ENCODE data around the gene RXRG. TPM values are rescaled to one million over a fixed set of nuclear protein-coding genes. Genes with fewer than 3 reads are reported as not detected.

Gene RXRG
- total and polyA plus RNA-seq, 9 of the 15 experiments (the other 6 are each of a cell fraction or from before 2014, with no cell fraction given), result not detected

DNA sequence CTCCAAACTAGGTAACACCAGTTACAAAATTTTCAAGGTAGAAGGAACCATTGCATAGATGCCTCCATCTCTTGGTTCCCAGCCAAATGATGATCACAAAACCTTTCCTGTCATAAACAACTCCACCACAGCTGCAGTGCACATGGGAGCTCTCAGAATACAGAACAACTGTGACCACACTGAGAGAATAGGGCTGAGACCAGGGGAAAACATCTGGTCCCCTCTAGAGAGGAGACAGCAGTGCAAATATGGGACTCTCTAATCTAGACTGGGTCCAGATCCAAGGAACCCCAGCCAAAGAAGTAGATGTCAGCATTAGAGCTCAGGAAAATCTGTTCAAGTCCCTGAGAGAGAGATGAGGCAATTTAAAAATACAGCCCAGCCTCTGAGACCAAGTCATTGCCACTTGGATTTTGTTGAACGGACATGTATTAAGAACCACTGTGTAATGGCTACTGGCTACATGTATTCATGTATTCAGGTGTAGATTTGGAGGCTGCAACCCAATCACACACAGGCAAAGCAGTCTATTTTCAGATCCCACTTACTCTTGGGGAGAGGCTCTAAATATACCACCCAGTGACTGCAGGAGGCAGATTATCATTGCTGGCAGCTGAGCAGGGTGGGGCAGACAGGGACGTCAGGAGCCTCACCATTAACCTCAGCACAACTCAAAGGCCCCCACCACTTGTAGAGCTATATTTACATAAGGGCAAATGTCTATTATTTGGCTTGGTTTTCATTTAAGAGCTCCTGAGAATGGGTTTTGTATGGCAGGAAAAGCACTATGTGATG lies 7.6 kb upstream of the RXRG start:
- ChIA-PET POLR2A (interaction anchor here (0.6 to 1.0 kb wide), 3 partner anchors 11 to 18 kb away, joined by 3 to 4 read pairs (median 3); no protein-coding TSS in a partner anchor), CTCF (ENCODE audit: low intra/inter-chr PET ratio) (no interaction called here)
- Histone ChIP-seq H3K36me3 (ENCODE audit: control insufficient read depth, insufficient read depth, low read length) (no peaks in the 10 kb centered on the region), H4K20me1 (replicated peaks; ENCODE audit: control insufficient read depth, insufficient read depth, low read length) (no peaks in the 10 kb centered on the region), H3K4me1 (replicated peaks in 1 of 2; ENCODE audit: control insufficient read depth in 2 of 2, insufficient read depth in 2 of 2, low read length in 2 of 2) (no peaks in the 10 kb centered on the region), H3K79me2 (ENCODE audit: control insufficient read depth, insufficient read depth, low read length) (no peaks in the 10 kb centered on the region), H3K4me2 (ENCODE audit: insufficient read depth, low read length) (no peak overlapping the region), H3K9me3 (replicated peaks; ENCODE audit: control insufficient read depth, insufficient read depth, low read depth, low read length) (no peaks in the 10 kb centered on the region), H3K4me3 (no peak overlapping the region), H3K9me1 (ENCODE audit: control insufficient read depth, insufficient read depth, low read length) (no peaks in the 10 kb centered on the region), H3K27me3 (ENCODE audit: control insufficient read depth in 2 of 2, insufficient read depth in 2 of 2, low read length in 2 of 2) (peaks cover 0 to 3% of the 10 kb centered on the region in 2 experiments; a peak in 1 of 5 replicates), H3K27ac (ENCODE audit: extremely low read depth, low read depth, low read length) (no peak overlapping the region), H2AFZ (ENCODE audit: low read depth, low read length) (no peak overlapping the region), H3K9ac (ENCODE audit: insufficient read depth in 1 of 2, low read depth in 2 of 2, low read length in 2 of 2) (no peak overlapping the region)
- DNase-seq (ENCODE audit: extremely low read depth in 1 of 4, low spot score in 3 of 4) (peak in 1 of 4 experiments; percentile 8), ATAC-seq (peak; percentile 53; the same call in 2 of the 3 replicates), FAIRE-seq (no peak)
- no peak for TF ChIP-seq PHF8 (IDR thresholded peaks at IDR 0.05; ENCODE audit: borderline replicate concordance, low read length)
- TF ChIP-seq CHCHD3 (CRISPR knock-in tag; IDR thresholded peaks at IDR 0.05), result no peak
- no peak for TF ChIP-seq RHOXF2B (CRISPR knock-in tag; conservative IDR thresholded peaks at IDR 0.05)
- intact Hi-C loops (cut with micrococcal nuclease), result no loop called here
- no TSS peak for BruUV-seq (replicated peaks)
- in situ Hi-C loops (cut with MboI), result no loop called here
- WGBS (ENCODE audit: insufficient coverage, low coverage, missing lambda C conversion rate), result 0% methylated on average over 2 of the region's 2 CpGs

DNA sequence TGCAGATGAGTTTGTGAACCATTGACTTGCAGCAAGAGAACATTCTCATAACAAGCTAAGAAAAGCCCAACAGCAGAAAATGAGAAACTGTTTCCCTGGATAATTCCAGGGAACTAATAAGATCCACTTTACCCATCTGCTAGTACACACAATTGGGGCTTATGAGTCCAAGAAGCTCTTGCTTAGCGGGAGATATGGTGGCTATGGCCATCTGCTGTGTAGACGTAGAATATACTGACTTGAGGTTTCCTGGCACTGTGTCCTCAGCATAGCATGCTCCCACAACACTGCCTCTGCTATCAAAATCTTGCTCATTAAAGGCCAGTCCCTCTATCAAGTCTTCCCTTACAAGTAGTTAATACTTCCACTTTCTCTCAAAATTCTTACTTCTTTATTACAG lies 6.8 kb upstream of the RXRG start:
- 0% methylated on average over 2 of the region's 2 CpGs for WGBS (ENCODE audit: insufficient coverage, low coverage, missing lambda C conversion rate)
- no peaks in the 10 kb centered on the region for H3K4me1 ChIP-seq (replicated peaks in 1 of 2; ENCODE audit: control insufficient read depth in 2 of 2, insufficient read depth in 2 of 2, low read length in 2 of 2)
- BruUV-seq (replicated peaks), result no TSS peak
- H3K9ac ChIP-seq (ENCODE audit: insufficient read depth in 1 of 2, low read depth in 2 of 2, low read length in 2 of 2), result no peak overlapping the region
- H3K79me2 ChIP-seq (ENCODE audit: control insufficient read depth, insufficient read depth, low read length), result no peaks in the 10 kb centered on the region
- peaks cover 0 to 3% of the 10 kb centered on the region in 2 experiments; a peak in 1 of 5 replicates for H3K27me3 ChIP-seq (ENCODE audit: control insufficient read depth in 2 of 2, insufficient read depth in 2 of 2, low read length in 2 of 2)
- in situ Hi-C loops (cut with MboI), result no loop called here
- ATAC-seq (no peak), DNase-seq (ENCODE audit: extremely low read depth in 1 of 4, low spot score in 3 of 4) (no peak), FAIRE-seq (no peak)
- intact Hi-C loops (cut with micrococcal nuclease), result no loop called here
- H3K27ac ChIP-seq (ENCODE audit: extremely low read depth, low read depth, low read length), result no peak overlapping the region
- no peak overlapping the region for H3K4me3 ChIP-seq
- H3K36me3 ChIP-seq (ENCODE audit: control insufficient read depth, insufficient read depth, low read length), result no peaks in the 10 kb centered on the region
- H2AFZ ChIP-seq (ENCODE audit: low read depth, low read length), result no peak overlapping the region
- H3K9me1 ChIP-seq (ENCODE audit: control insufficient read depth, insufficient read depth, low read length), result no peaks in the 10 kb centered on the region
- CTCF ChIA-PET (ENCODE audit: low intra/inter-chr PET ratio), result no interaction called here
- POLR2A ChIA-PET, result interaction anchor here (1.0 to 1.1 kb wide), 2 partner anchors 12 to 16 kb away, joined by 3 to 4 read pairs; no protein-coding TSS in a partner anchor
- H3K9me3 ChIP-seq (replicated peaks; ENCODE audit: control insufficient read depth, insufficient read depth, low read depth, low read length), result no peaks in the 10 kb centered on the region
- no peaks in the 10 kb centered on the region for H4K20me1 ChIP-seq (replicated peaks; ENCODE audit: control insufficient read depth, insufficient read depth, low read length)
- no peak overlapping the region for H3K4me2 ChIP-seq (ENCODE audit: insufficient read depth, low read length)
- TF ChIP-seq ZBTB17 (CRISPR knock-in tag; IDR thresholded peaks at IDR 0.05) (no peak), MTA2 (IDR thresholded peaks at IDR 0.05; ENCODE audit: low read depth) (no peak), PCBP1 (IDR thresholded peaks at IDR 0.05; ENCODE audit: low read depth, low read length, poor library complexity, severe bottlenecking) (no peak), STAT5B (CRISPR knock-in tag; IDR thresholded peaks at IDR 0.05) (no peak), ZNF24 (IDR thresholded peaks at IDR 0.05) (no peak), NR4A1 (CRISPR knock-in tag; IDR thresholded peaks at IDR 0.05) (no peak), NR4A1 (tag; IDR thresholded peaks at IDR 0.05) (no peak), CTBP1 (IDR thresholded peaks at IDR 0.05; ENCODE audit: borderline replicate concordance) (no peak), NR2F6 (CRISPR knock-in tag; IDR thresholded peaks at IDR 0.05) (no peak), BRD4 (IDR thresholded peaks at IDR 0.05) (no peak)
- TF ChIP-seq, protein P1, sequence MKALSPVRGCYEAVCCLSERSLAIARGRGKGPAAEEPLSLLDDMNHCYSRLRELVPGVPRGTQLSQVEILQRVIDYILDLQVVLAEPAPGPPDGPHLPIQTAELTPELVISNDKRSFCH (CRISPR knock-in tag; IDR thresholded peaks at IDR 0.05), result no peak
- TF ChIP-seq, protein P1 (tag; IDR thresholded peaks at IDR 0.05), result no peak
- TF ChIP-seq, protein P2, sequence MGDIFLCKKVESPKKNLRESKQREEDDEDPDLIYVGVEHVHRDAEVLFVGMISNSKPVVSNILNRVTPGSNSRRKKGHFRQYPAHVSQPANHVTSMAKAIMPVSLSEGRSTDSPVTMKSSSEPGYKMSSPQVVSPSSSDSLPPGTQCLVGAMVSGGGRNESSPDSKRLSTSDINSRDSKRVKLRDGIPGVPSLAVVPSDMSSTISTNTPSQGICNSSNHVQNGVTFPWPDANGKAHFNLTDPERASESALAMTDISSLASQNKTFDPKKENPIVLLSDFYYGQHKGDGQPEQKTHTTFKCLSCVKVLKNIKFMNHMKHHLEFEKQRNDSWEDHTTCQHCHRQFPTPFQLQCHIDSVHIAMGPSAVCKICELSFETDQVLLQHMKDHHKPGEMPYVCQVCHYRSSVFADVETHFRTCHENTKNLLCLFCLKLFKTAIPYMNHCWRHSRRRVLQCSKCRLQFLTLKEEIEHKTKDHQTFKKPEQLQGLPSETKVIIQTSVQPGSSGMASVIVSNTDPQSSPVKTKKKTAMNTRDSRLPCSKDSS (IDR thresholded peaks at IDR 0.05; ENCODE audit: low read depth, partially characterized antibody), result no peak
